Right lobe of liver (tissue), 6 donors: Measurements from ENCODE around the gene LPAR1. TPM values are rescaled to one million over a fixed set of nuclear protein-coding genes. Genes with fewer than 3 reads are reported as not detected.

Experiments used
- ATAC-seq, 4 donors: fragments of 200-7000 bp; cut with Tn5 transposase; one replicate each; pipeline ENCODE4 v1.9.1; 2020; ENCODE audit warnings: mild to moderate bottlenecking in 4 of 4, moderate library complexity in 4 of 4
- DNase-seq, 3 donors: peaks; one replicate each; pipeline ENCODE4 v3.0.0-alpha.2; 2020
- H3K27ac ChIP-seq, 3 donors: fragments of 200-600 bp; one replicate each; pipeline ENCODE4 v1.8.0; 2022
- H3K27me3 ChIP-seq, 2 donors: fragments of 200-600 bp; one replicate each; pipeline ENCODE4 v1.8.0; 2022
- H3K36me3 ChIP-seq, 4 donors: fragments of 200-600 bp; sonication (generic) in 1 of 4; one replicate each; pipeline versions ENCODE4 v1.5.1 to v1.8.0; 2017 to 2022; ENCODE audit warnings: control low read depth in 1 of 4
- H3K4me1 ChIP-seq, 4 donors: fragments of 200-600 bp; sonication (generic) in 1 of 4; one replicate each; pipeline versions ENCODE4 v1.5.1 to v1.8.0; 2017 to 2022; ENCODE audit warnings: control low read depth in 1 of 4
- H3K4me3 ChIP-seq, 3 donors: fragments of 200-600 bp; one replicate each; pipeline ENCODE4 v1.8.0; 2022
- H3K9me3 ChIP-seq, 4 donors: fragments of 200-600 bp; sonication (generic) in 1 of 4; one replicate each; pipeline versions ENCODE4 v1.5.1 to v1.8.0; 2017 to 2022; ENCODE audit warnings: control low read depth in 1 of 4
- CTCF ChIP-seq, 4 donors: fragments of 200-600 bp in 3 of 4; fragments of 450-650 bp in 1 of 4; IDR thresholded peaks; one replicate each; pipeline versions ENCODE4 v1.5.1 to v1.8.0; 2016 to 2022; ENCODE audit warnings: antibody characterized with exemption in 4 of 4, mild to moderate bottlenecking in 2 of 4
- POLR2A ChIP-seq: fragments of 450-650 bp; IDR thresholded peaks from one replicate; pipeline ENCODE4 v1.6.1; 2017; ENCODE audit warnings: antibody characterized with exemption, mild to moderate bottlenecking
- WGBS: methylation state at CpG from one replicate; pipeline ENCODE4 v1.1.6; 2018; ENCODE audit warnings: low coverage, low lambda C conversion rate; ENCODE audit not compliant: insufficient coverage; ENCODE audit errors: missing lambda C conversion rate; 5-methylcytosine and 5-hydroxymethylcytosine counted together
- intact Hi-C, 2 donors: fragments of 100-400 bp; cut with DNase I; formaldehyde crosslinking; loops; one replicate each; pipeline versions ENCODE4 v1.11.2 to v1.14.1; 2022
- total RNA-seq, 6 experiments: library from RNA; depleted of rRNA in 2 of 6; stranded (reverse); fragments of >200 nt in 2 of 6; fragmentation: NEBNext Ultra II Directional in 3 of 6; extraction: Animal tissue kit (Norgen Biotek cat#: 25700) in 3 of 6; gene quantifications; one replicate each; pipeline versions ENCODE4 v1.1.0 to v1.2.4, GENCODE V29; 2016 to 2023
- donor health status: DM: no; HTN: yes; CAD: no.
- donor health status: DM: no; HTN: no; CAD: no.
- donor health status: DM: no; HTN: no; CAD: no.
- donor health status: DM: no; HTN: yes; CAD: no.
- donor health status: DM: no; HTN: yes; CAD: no.

Gene LPAR1
- total RNA-seq, 6 experiments from 2014 or later: 0.66 to 1.6 (median 1.2) TPM

GRCh38 chr9:110958847-110959246 lies 79.4 kb downstream of the LPAR1 start:
- no peaks in the 10 kb centered on the region for H3K9me3 ChIP-seq
- no peak overlapping the region for H3K27ac ChIP-seq
- no peak overlapping the region for H3K4me3 ChIP-seq
- intact Hi-C loops: no loop called here
- no peaks in the 10 kb centered on the region for H3K4me1 ChIP-seq
- DNase-seq (no peak), ATAC-seq (no peak)
- H3K27me3 ChIP-seq: no peaks in the 10 kb centered on the region
- 50% methylated on average over 1 of the region's 1 CpG for WGBS
- TF ChIP-seq CTCF (IDR thresholded peaks at IDR 0.05) (no peak), POLR2A (no peak)
- no peaks in the 10 kb centered on the region for H3K36me3 ChIP-seq

DNA sequence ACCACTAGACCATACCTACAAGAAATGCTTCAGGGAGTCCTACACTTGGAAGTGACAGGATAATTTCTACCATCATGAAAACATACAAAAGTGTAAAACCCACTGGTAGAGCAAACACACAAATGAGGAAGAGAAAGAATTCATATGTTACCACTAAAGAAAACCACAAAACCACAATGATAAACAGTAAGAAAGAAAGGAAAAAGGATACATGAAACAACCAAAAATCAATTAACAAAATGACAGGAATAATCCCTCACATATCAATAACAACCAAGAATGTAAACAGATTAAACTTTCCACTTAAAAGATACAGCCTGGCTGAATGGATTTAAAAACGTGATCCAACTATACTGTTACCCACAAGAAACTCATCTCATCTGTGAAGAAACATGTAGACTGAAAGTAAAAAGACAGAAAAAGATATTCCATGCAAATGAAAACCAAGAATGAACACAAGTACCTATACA lies 83.4 kb downstream of the LPAR1 start:
- intact Hi-C loops: no loop called here
- WGBS: 0% methylated on average over 1 of the region's 1 CpG
- ATAC-seq: no peak
- Histone ChIP-seq H3K27ac (no peak overlapping the region), H3K27me3 (no peaks in the 10 kb centered on the region), H3K9me3 (no peaks in the 10 kb centered on the region), H3K36me3 (no peaks in the 10 kb centered on the region), H3K4me3 (no peak overlapping the region), H3K4me1 (no peaks in the 10 kb centered on the region)
- TF ChIP-seq CTCF (IDR thresholded peaks at IDR 0.05) (no peak), POLR2A (no peak)
- no peak for DNase-seq

DNA sequence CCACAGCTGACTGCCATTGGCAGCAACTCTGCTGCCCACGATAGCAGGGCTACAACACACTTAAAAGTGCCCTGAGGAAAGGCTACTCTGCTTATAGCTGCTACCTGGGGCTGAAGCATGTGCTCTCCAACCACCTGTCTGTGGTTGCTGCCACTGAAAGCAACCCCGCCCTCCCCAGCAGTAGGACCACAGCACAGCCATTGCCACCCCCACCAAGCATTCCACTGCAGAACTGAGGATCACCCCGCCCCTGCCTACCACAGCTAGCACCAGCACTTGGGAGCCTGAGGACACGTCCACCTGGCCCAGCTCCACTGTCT lies 85.8 kb downstream of the LPAR1 start:
- TF ChIP-seq POLR2A (no peak), CTCF (IDR thresholded peaks at IDR 0.05) (no peak)
- no peak overlapping the region for H3K4me3 ChIP-seq
- H3K9me3 ChIP-seq: no peaks in the 10 kb centered on the region
- H3K36me3 ChIP-seq: no peaks in the 10 kb centered on the region
- ATAC-seq (no peak), DNase-seq (no peak)
- no peaks in the 10 kb centered on the region for H3K4me1 ChIP-seq
- 64% methylated on average over 3 of the region's 4 CpGs for WGBS
- H3K27me3 ChIP-seq: no peaks in the 10 kb centered on the region
- no peak overlapping the region for H3K27ac ChIP-seq
- intact Hi-C loops: no loop called here

DNA sequence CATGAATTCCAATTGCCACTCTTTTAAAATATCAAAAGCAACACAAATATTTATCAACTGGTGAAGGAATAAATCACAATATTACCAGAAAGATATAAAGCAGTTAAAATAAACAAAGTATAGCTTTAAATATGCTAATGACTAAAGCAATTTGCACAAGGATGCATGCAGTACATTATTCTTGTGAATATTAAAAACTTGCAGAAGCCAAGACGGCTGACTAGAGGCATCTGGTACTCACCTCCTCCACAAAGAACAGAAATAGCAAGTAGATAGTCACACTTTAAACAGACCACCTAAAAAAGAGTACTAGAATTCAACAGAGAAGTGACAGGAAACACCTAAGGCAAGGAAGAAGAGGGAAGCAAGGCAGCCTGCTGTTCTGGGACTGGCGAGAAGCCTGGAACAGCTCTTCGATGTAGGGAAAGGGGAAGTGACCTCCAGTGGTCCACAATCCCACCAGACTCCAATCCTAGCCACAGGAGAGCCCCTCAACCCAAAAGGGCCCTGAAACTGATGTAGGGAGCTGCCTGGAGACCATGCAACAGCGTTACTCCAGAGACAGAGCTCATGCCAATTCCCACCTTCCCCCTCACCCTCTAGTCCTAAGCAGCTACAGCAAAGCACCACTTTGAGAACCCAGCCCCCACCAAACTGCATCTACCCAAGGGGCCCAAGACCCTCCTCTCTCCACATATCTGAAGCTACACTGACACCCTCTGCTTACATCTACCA lies 86.3 kb downstream of the LPAR1 start:
- Histone ChIP-seq H3K9me3 (no peaks in the 10 kb centered on the region), H3K36me3 (no peaks in the 10 kb centered on the region), H3K27ac (no peak overlapping the region), H3K4me3 (no peak overlapping the region), H3K27me3 (no peaks in the 10 kb centered on the region), H3K4me1 (no peaks in the 10 kb centered on the region)
- TF ChIP-seq POLR2A (no peak), CTCF (IDR thresholded peaks at IDR 0.05) (no peak)
- DNase-seq: no peak
- no peak for ATAC-seq
- intact Hi-C loops: no loop called here
- WGBS: 38% methylated on average over 3 of the region's 4 CpGs
